H4 (cell line): ENCODE results near the gene CHRNA3. TPM values are rescaled to one million over a fixed set of nuclear protein-coding genes. Genes with fewer than 3 reads are reported as not detected.

Experiments
- DNase-seq: peaks from one replicate; pipeline ENCODE4 v3.0.0-alpha.2; 2015; ENCODE audit warnings: low spot score
- total RNA-seq: library from RNA; depleted of rRNA; stranded (reverse); fragments of >200 nt; shearing (Covaris generic); gene quantifications from 2 replicates; pipeline ENCODE4 v1.2.3, GENCODE V29; 2014; rRNA removed

CHRNA3 gene
- total RNA-seq = 0.04 TPM in 1 of 2 replicates, not detected in the other

GRCh38 chr15:78620527-78621421 lies at the start of gene CHRNA3:
Gene CHRNA3, minus strand, starts transcription at chr15:78620996. Its CDS starts 202 bp downstream, at chr15:78620794.
- no peak for DNase-seq

DNA sequence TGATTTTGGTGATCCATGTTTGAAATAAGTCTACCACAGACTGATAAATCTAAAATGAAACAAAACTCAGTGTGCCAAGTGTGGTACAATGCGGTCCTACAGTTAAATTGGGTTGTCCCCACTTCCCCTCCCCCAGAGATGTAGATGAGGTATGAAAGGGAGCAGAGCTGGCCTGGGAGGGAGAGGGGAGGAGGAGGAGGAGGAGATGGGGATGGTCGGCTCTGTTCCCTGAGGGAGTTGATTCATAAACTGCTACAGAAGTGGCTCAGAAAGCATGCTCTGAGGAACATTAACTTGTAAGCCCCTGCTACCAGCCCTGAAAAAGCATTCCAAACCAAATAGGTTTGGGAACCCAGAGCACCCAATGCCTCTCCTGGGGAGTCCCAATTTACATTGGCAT lies 48.2 kb upstream of the CHRNA3 start:
- DNase-seq = no peak

- no peak for DNase-seq
Measured at GRCh38 chr15:78667578-78668236, 46.9 kb upstream of the CHRNA3 start.

DNA sequence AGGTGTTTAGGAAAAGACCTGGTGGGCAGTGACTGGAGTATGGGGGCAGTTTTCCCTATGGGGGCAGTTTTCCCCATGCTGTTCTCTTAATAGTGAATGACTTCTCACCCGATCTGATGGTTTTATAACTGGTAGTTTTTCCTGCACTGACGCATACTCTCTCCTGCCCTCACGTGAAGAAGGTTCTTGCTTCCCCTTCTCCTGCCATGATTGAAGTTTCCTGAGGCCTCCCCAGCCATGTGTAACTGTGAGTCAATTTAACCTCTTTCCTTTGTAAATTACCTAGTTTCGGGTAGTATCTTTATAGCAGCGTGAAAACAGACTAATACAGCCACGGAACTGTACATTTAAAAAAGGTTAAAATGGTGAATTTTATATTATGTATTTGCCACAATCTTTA lies 45.2 kb upstream of the CHRNA3 start:
- DNase-seq = no peak

GRCh38 chr15:78663703-78664102 lies 42.9 kb upstream of the CHRNA3 start:
- no peak for DNase-seq

DNA sequence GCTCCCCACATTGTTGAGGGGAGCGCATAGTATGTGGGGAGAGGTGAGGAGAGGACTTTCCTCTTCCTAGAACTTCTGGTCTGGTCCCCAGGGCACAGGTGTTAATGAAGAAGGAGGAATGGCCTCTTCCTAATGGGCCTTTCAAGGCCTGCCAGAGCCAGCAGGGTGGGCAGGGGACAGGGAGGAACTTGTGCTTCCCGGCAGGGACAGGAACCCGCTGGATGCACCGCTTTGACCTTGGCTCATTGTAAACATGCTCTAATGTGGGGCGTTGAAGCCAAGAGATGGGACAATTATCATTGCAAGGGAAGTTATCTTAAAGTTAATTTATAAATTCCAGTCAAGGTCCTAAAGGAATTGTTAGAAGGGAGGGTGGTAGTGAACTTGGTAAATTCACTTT lies 41.2 kb upstream of the CHRNA3 start:
- DNase-seq = no peak

DNA sequence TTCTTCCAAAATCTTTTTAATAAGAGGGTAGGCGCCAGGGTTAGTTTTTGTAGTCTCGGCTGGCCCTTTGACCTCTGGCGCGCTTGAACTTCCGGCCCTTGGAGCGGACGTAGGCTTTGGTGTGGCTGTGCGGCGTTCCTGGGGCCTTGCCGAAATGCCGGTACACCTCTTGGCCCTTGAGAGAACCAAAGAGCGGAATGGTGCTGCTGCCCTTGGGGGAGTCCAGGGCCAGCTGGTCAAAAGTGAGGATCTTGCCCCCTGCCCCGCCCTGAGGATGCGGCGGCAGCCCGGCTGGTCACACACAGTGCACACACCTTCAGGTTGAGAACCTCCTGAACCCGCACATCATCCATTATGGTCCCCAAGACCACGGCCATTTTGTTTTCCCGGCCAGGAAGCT lies 40.2 kb upstream of the CHRNA3 start:
- no peak for DNase-seq

DNA sequence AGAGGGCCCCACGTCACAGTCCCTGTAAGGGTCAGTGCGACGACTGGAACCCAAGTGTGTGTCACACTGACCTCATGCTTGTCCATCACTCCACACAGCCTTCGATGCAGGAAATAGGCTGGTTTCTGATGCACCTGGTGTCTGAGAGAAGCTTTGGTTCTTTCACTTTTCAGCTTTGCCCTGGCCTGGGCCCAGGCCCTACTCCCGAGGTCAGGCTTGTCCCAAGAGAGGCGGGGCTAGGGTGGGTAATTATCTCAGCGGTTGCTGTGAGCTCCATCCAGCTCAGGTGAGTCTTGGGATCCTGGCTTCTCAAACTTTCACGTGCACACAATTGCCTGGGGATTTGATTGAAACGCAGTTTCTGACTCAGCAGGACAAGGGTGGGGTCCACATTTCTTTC lies 39.8 kb upstream of the CHRNA3 start:
- DNase-seq = no peak

DNA sequence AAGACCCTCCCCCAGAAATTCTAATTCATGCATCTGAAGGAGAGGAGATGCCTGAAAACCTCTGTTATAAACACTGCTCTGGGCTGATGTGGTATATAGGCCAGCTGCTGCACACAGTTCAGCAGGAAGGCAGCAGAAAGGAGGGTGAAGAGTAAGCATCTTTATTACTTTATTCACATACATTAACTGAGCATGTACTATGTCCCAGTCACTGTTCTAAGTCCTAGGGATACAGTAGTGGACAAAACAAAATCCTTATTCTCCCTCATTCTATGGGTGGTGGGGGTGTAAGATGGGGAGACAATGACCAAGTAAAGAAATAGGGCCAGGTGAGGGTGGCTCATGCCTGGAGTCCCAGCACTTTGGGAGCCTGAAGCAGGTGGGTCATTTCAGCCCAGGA lies 38.0 kb upstream of the CHRNA3 start:
- no peak for DNase-seq

DNA sequence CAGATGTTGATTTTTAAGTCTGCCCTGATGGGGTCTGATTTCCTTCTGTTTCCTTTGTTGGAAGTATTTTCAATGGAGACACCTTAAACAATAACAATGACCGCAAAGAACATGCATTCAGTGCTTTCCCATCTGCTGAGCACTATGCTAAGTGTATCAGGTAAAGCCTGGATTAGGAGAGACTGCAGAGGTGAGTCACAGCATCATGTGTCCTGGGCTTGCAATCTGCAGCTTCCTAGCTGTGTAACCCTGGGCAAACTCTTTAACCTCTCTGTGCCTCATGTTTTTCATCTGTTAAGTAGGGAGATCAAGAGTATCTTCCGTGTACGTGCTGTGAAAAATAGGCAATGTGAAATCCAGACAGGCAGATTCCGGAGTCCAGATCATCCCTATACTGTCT lies 33.5 kb upstream of the CHRNA3 start:
- DNase-seq = no peak

GRCh38 chr15:78651930-78652615 lies 31.3 kb upstream of the CHRNA3 start:
- no peak for DNase-seq

DNA sequence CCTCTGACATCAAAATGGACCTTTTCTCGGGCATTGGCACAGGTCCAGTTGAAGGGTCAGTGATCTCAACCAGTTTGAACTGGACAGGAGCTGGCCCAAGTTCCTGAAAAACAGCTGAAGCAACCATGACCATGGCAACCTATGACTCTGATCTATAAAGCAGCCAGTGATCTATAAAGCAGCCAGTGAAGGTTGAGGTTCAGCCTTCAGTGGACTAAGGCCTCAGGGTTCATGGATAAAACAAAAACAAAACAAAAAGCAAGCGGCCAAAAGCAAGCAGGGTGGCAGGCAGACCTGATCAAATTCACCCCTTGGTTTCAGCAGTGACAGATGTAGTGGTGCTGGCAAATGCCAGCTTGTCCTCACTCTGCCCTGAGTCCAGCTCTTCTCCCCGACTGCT lies 30.2 kb upstream of the CHRNA3 start:
- DNase-seq = no peak

DNA sequence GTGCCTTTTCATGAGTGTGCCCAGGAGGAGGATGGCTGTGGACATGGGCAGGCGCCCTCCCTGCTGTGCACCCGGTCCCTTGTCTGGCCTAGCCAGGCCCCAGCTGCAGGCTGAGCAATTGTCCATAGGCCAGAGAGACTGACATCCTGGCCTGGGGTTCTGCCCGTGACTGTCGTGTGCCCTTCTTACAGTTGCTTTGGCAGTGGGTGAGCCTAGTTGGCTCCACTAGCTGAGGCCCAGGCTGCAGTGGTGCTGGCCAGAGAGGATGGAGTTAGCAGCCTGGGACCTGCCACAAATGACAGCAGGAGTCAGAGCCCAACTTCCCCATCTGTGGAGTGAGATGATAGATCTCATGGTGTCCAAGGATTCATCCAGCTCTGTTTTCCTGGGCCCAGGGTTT lies 29.2 kb upstream of the CHRNA3 start:
- no peak for DNase-seq

DNA sequence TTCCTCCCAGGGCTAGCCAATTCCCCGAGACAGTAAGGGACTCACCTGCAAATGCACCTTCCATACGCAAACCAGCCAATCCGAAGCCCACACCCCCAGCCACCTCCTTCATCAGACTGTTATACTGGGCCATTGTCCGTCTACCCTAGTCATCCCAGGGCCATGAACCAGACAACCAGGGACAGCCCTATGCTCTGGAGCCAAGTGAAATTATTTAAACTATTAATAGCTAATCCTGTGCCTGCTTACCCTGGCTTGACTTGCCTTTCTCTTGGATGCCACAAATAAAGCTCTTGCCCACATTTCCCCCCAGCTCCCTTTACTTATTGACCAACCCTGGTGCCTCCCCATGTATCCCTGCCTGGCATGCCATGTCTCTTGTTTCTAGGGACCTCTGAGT lies 24.2 kb upstream of the CHRNA3 start:
- DNase-seq = no peak

DNA sequence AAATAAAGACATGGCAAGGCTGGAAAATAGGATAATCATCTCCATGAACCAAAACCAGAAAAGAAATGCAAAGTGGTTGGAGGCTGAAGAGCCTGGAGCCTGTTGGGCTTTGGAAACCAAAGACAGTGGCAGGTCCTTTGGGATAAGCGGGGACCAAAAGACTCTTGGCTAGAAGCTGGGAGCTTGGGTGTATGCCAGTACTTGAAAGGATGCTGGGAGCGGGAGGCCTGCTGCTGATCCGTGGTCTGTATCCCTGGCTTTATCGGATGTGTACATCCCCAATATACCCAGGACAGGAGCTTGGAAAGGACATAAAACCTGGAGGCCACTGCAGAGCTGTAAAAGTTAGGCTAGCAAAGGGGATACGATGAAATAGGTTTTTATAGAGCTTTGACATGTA lies 21.5 kb upstream of the CHRNA3 start:
- DNase-seq = no peak

- DNase-seq = no peak
Measured at GRCh38 chr15:78641749-78642275, 21.0 kb upstream of the CHRNA3 start.

- DNase-seq = no peak
Measured at GRCh38 chr15:78641102-78641748, 20.4 kb upstream of the CHRNA3 start, which contains the start of gene CHRNB4. Gene CHRNB4, minus strand, starts transcription at chr15:78641210. Its CDS starts 77 bp downstream, at chr15:78641133.

DNA sequence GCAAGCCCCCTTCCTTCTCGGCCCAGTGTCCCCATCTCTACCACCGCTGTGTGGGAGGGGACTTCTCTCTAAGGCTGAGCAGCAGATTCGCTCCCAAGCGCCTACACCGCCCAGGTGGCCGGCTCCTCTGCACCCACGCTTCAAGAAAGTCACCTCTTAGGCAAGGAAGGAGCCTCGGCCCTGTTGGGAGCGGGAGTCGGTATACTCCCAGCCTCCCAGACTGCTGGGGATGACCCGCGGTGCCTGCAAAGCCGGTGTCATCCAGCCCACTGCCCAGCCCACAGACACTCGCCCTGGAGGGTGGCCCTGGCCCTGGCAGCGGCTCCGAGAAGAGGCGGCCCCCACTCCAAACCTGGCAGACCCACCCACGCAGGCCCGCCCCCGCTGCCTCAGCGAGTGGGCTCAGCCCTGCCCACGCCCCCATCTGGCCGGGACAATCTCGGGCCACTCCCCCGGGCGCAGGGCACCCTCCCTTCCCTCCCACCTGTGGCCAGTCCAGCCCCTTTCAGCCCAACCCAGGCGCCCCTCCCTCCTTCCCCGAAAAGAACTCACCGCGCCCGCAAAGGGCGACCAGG lies 19.8 kb upstream of the CHRNA3 start:
- DNase-seq = no peak

- DNase-seq = no peak
Measured at GRCh38 chr15:78638658-78639314, 18.0 kb upstream of the CHRNA3 start.

DNA sequence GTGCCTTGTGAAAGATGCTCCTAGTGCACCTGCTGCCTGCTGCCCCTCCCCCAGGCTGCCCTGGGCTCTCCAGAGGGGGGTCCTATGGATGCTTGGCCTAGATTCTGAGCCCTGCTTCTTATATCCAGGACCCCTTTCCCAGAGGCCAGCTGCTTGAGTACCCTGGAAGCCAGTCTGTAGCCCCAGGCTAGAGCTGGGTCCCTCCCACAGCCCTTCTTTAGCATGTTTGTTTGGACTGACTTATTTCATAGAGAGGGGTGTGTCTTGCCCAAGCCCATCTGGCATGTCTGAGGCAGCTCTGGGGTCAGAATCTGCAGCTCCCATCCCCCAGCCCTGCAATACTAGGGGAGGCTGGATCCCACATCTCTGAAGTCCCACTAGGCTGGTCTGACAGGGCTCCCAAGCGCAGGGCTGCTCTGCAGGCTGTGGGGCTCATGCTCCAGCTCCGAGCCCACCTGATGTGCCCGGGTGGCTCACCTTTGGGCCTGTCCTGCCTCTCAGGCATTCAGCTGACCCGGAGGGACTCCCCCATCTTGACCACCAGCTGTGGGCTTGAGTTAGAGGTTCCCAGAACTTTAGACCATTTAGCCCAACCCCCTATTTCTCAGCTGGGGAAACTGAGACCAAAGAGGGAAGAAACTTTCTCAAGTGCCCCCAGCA lies 17.1 kb upstream of the CHRNA3 start:
- DNase-seq = no peak
